Measurements from ENCODE around the gene FKBP5. TPM values are rescaled to one million over a fixed set of nuclear protein-coding genes. Genes with fewer than 3 reads are reported as not detected.

The FKBP5 gene
- total RNA-seq, 1 experiment from 2014 or later, result 20.1 TPM

DNA sequence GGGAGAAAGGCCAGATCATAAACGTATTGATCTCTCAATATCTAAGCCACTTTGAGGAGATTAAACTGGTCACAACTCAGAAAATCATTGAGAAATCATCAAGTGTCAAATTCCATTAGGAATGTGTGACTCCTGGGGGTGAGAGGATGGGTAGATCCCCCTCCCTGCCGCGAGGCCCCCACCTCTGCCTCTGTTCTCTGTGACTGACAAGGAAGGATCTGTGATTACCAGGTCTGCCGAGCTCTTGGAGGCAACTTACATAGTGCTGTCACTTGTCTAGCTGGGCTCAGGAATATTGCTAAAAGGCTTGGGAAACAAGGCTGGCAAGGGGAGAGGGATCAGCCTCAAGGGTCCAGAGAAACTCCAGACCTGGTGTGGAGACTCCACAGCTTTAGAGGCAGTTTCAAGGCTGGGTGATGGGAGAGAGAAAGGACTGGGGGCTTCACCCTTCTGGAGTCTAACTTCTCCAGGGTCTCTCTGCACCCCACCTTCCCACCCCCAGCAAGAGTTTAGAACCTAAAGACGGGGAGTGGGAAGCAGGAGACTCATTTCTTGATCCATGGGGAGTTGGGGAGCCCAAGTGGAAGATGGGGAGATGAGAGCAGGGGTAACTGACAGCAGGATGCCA lies 36.5 kb upstream of the FKBP5 start:
- POLR2A ChIA-PET, result no interaction called here
- Mint-ChIP-seq H3K27me3 (ENCODE audit: insufficient read depth, unreplicated experiment) (no peaks in the 10 kb centered on the region), H3K36me3 (ENCODE audit: insufficient read depth, unreplicated experiment) (no peaks in the 10 kb centered on the region), H3K9me3 (ENCODE audit: unreplicated experiment) (no peaks in the 10 kb centered on the region), H3K27ac (ENCODE audit: unreplicated experiment) (no peak overlapping the region), H3K4me3 (ENCODE audit: unreplicated experiment) (no peak overlapping the region), H3K4me1 (ENCODE audit: low read depth, unreplicated experiment) (peaks cover 23% of the 10 kb centered on the region)
- Histone ChIP-seq H3K36me3 (ENCODE audit: control insufficient read depth, insufficient read depth, low read length) (no peaks in the 10 kb centered on the region), H3K27me3 (replicated peaks; ENCODE audit: control insufficient read depth, insufficient read depth, low read length) (no peaks in the 10 kb centered on the region), H3K4me3 (ENCODE audit: low read depth, low read length) (no peak overlapping the region), H3K4me1 (peaks cover 31% of the 10 kb centered on the region), H3K9me3 (no peaks in the 10 kb centered on the region)
- DNase-seq, result no peak
- TF ChIP-seq, protein P1, sequence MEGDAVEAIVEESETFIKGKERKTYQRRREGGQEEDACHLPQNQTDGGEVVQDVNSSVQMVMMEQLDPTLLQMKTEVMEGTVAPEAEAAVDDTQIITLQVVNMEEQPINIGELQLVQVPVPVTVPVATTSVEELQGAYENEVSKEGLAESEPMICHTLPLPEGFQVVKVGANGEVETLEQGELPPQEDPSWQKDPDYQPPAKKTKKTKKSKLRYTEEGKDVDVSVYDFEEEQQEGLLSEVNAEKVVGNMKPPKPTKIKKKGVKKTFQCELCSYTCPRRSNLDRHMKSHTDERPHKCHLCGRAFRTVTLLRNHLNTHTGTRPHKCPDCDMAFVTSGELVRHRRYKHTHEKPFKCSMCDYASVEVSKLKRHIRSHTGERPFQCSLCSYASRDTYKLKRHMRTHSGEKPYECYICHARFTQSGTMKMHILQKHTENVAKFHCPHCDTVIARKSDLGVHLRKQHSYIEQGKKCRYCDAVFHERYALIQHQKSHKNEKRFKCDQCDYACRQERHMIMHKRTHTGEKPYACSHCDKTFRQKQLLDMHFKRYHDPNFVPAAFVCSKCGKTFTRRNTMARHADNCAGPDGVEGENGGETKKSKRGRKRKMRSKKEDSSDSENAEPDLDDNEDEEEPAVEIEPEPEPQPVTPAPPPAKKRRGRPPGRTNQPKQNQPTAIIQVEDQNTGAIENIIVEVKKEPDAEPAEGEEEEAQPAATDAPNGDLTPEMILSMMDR (IDR thresholded peaks at IDR 0.05; ENCODE audit: insufficient read depth in 1 of 2, low read depth in 1 of 2, low read length in 1 of 2, severe bottlenecking in 1 of 2, unreplicated experiment in 1 of 2), result no peak
- BruUV-seq (replicated peaks), result no TSS peak
- intact Hi-C loops (cut with micrococcal nuclease; ENCODE audit: unreplicated experiment), result no loop called here
- CTCF ChIA-PET, result no interaction called here

DNA sequence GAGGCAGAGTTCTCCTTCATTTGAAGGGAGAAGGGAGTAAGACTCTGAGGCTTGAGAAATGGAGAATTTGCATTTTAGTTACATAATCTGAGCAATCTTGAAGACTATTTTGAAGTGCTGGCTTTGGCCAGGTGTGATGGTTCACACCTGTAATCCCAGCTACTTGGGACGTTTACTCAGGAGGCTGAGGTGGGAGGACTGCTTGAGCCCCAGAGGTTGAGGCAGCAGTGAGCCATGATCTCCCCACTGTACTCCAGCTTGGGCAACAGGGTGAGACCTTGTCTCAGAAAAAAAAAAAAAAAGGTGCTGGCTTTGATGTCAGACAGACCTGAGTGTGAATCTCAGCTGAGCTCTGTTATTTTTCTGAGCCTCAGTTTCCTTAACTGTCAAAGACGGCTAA lies 35.8 kb upstream of the FKBP5 start:
- Histone ChIP-seq H3K4me1 (peaks cover 27% of the 10 kb centered on the region), H3K36me3 (ENCODE audit: control insufficient read depth, insufficient read depth, low read length) (no peaks in the 10 kb centered on the region), H3K9me3 (no peaks in the 10 kb centered on the region), H3K27me3 (replicated peaks; ENCODE audit: control insufficient read depth, insufficient read depth, low read length) (no peaks in the 10 kb centered on the region), H3K4me3 (ENCODE audit: low read depth, low read length) (no peak overlapping the region)
- Mint-ChIP-seq H3K9me3 (ENCODE audit: unreplicated experiment) (no peaks in the 10 kb centered on the region), H3K36me3 (ENCODE audit: insufficient read depth, unreplicated experiment) (no peaks in the 10 kb centered on the region), H3K4me3 (ENCODE audit: unreplicated experiment) (no peak overlapping the region), H3K27ac (ENCODE audit: unreplicated experiment) (no peak overlapping the region), H3K27me3 (ENCODE audit: insufficient read depth, unreplicated experiment) (no peaks in the 10 kb centered on the region), H3K4me1 (ENCODE audit: low read depth, unreplicated experiment) (peaks cover 18% of the 10 kb centered on the region)
- ChIA-PET POLR2A (no interaction called here), CTCF (no interaction called here)
- no TSS peak for BruUV-seq (replicated peaks)
- DNase-seq, result no peak
- intact Hi-C loops (cut with micrococcal nuclease; ENCODE audit: unreplicated experiment), result no loop called here
- TF ChIP-seq, protein P1 (IDR thresholded peaks at IDR 0.05; ENCODE audit: insufficient read depth in 1 of 2, low read depth in 1 of 2, low read length in 1 of 2, severe bottlenecking in 1 of 2, unreplicated experiment in 1 of 2), result no peak

DNA sequence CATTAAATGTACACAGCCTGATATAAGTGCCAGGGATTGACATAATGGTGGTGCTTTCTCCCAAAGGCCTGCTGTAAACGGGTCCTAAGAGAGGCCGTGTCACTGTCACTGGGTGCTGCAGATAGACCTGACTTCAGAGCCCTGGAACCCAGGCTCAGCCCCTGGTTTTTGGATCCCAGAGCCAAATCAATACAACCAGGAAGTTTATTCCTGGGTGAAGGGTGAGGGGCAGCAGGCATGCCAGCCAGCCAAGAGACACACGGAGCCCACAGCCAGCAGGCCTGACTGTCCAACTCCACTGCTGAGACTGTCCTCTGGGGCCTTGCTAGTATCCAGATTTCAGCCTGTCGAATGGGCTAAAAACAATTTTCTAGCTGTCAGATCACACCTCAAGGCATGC lies 35.3 kb upstream of the FKBP5 start:
- no peaks in the 10 kb centered on the region for H3K9me3 Mint-ChIP-seq (ENCODE audit: unreplicated experiment)
- TF ChIP-seq, protein P1 (IDR thresholded peaks at IDR 0.05; ENCODE audit: insufficient read depth in 1 of 2, low read depth in 1 of 2, low read length in 1 of 2, severe bottlenecking in 1 of 2, unreplicated experiment in 1 of 2), result no peak
- no peak overlapping the region for H3K4me3 ChIP-seq (ENCODE audit: low read depth, low read length)
- no peaks in the 10 kb centered on the region for H3K27me3 Mint-ChIP-seq (ENCODE audit: insufficient read depth, unreplicated experiment)
- peaks cover 23% of the 10 kb centered on the region for H3K4me1 ChIP-seq
- no peaks in the 10 kb centered on the region for H3K36me3 Mint-ChIP-seq (ENCODE audit: insufficient read depth, unreplicated experiment)
- H3K4me1 Mint-ChIP-seq (ENCODE audit: low read depth, unreplicated experiment), result peaks cover 13% of the 10 kb centered on the region
- intact Hi-C loops (cut with micrococcal nuclease; ENCODE audit: unreplicated experiment), result no loop called here
- H3K27ac Mint-ChIP-seq (ENCODE audit: unreplicated experiment), result no peak overlapping the region
- BruUV-seq (replicated peaks), result no TSS peak
- no peak overlapping the region for H3K4me3 Mint-ChIP-seq (ENCODE audit: unreplicated experiment)
- CTCF ChIA-PET, result no interaction called here
- POLR2A ChIA-PET, result no interaction called here
- no peaks in the 10 kb centered on the region for H3K9me3 ChIP-seq
- no peak for DNase-seq
- H3K27me3 ChIP-seq (replicated peaks; ENCODE audit: control insufficient read depth, insufficient read depth, low read length), result no peaks in the 10 kb centered on the region
- H3K36me3 ChIP-seq (ENCODE audit: control insufficient read depth, insufficient read depth, low read length), result no peaks in the 10 kb centered on the region
